CD1c-positive myeloid dendritic cell (primary cell): ENCODE results near the gene RBKS.

ENCODE experiments used
- DNase-seq: peaks from one replicate; pipeline ENCODE4 v3.0.0-alpha.2; 2016; ENCODE audit errors: extremely low spot score

The RBKS gene

DNA sequence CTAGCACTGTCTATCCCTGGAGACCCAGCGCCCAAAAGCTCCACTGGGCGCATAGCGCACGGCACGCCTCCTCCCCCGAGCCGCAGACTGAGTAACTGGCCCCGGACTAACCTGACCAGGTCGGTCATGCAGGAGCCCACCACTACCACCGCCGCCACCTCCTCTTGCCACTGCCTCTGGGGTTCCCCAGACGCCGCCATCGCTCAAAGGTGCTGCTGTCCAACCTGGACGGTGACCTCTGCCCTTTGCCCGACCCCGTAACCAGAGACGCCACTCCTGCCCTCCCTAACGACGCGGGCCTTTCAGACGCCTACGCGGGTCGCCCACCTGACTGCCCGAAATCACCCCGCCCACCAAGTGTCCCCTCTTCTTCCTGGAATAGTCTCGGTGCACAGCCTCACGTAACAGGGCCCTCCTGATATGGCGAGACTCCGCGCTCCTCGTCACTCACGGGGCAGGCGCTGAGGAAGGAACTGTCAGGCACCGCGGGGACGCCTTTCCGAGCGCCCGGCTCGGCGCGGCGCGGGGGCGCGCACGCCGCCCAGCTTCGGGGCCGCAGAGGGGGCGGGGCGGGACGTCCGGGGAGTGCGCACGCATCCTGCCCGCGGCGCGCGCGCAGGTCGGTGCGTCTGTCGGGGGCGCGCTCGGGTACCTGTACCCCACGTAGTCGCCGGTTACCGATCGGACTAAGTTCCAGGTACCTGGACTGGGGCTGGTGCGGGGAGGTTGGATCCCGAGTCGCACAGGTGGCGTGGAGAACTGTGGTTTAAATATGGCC is at the start of gene RBKS, which contains the start of gene BABAM2:
RBKS (minus strand) TSS at position 242 of the 778 bp plus-strand sequence; CDS start at position 200, 42 bp downstream.
BABAM2 (plus strand) TSS at position 584 of the 778 bp plus-strand sequence. CDS start 3,828 bp downstream, outside the sequence.
- peak; percentile 94 for DNase-seq

DNA sequence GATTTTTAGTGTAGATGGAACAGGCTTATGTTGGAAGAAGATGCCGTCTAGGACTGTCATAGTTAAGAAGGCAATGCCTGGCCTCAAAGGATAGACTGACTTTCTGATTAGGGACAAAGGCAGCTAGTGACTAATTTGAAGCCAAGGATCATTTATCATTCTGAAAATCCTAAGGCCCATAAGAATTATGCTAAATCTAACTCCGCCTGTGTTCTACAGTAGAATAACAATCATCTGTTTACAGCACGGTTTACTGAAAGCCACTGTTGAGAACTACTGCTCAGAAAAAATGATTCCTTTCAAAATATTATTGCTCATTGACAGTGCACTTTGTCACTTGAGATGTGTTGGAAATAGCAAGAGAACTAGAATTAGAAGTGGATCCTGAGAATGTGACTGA is 44.8 kb upstream of the RBKS start:
- no peak for DNase-seq

DNA sequence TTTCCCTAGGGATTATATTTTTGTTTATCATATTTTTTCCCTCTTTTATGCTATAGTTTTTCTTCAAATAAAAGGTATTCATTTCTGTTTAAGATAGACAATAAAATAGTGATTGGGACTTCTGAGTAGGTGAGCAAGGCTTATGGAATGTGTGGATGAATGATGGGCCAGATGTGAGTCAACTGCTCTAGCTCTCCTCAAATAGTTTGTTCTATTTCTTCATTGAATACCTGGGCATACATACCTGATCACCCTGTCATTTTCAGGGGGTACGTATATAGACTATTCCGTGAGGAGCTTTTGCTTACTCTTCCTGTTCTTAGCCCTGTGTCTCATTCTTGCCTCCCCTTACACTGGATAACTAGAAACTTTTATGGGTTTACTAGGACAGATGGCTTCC is 42.2 kb upstream of the RBKS start:
- no peak for DNase-seq

DNA sequence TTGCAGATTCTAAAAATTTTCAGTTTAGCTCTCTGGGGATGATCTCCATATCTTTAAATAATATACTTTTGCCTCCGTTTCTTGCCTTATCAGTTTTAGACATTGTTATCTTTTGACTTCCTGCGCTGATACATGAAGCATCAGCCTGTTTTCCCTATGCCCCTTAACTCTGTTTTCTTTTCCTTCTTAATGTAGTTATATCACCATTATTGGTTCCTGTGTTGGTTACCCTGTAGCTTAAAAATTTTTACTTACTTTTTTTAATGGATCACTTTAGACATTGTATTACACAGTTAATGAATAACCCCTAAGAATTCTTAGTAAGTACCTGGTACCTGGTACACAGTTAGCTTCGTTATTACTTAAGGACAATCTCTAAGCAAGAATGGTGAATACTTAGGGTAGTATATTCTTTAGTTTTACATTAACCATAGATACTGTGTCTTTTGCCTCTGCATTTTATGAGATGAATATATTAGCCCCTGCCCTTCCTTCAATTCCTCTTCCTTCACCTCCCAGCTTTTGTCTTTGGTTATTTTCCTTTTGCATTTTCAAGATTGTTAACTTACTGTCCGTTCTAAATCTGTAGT is 41.3 kb upstream of the RBKS start:
- DNase-seq, result no peak

DNA sequence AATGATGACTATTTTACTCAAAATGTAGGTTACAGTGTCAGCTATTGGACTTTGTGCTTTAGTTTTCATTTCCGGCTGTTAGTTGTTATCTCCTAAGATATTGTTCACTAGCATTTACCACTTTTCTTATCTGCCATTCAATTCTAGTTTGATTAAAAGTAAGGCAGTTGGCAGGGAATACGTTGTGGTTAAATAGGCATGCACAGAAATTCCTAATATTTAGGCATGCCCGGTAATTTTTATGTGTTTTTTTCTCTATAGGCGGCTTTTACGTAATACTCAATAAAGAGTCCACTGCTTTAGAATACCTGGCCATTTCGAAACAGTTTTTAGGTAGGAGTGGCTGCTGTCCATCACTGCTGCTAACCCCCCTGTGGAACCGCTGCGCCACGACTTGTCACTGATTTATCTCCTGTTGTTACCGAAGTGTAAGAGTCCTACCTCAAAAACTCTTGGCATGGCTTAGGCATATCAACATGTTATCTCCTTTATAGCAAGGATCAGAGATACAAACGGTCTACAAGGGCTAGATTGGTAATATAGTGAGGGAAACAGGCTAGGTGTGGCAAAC is 39.8 kb upstream of the RBKS start:
- DNase-seq, result no peak

DNA sequence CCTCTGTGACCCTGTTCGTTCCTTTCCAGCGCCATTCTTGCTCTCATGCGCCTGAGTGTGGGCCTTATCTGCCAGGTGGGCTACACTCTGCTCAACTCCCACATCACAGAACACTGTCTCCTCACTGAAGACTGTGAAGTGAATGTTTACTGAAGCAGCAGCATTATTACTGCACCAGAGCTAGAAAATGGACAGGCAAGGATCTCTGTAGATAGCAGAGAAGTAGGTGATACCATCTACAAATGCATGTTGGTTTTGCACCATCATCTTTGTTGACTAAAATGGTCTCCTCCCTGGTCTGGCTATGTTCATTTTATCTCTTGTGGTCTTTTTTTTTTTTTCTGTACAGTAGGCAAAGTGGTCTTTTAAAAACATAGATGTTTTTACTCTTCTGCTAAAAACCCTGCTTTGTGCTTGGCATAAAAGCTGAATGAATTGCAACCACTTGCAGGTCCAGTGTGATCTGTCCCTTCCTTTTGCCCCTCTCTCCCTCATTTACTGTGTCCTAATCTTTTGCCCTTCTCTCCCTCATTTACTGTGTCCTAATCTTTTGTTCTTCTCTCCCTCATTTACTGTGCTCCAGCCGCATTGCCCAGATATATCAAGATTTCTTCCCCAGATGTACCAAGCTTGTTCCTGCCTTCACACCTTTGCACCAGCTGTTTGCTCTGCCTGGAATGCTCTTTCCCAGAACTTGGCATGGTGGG is 35.7 kb upstream of the RBKS start:
- no peak for DNase-seq

DNA sequence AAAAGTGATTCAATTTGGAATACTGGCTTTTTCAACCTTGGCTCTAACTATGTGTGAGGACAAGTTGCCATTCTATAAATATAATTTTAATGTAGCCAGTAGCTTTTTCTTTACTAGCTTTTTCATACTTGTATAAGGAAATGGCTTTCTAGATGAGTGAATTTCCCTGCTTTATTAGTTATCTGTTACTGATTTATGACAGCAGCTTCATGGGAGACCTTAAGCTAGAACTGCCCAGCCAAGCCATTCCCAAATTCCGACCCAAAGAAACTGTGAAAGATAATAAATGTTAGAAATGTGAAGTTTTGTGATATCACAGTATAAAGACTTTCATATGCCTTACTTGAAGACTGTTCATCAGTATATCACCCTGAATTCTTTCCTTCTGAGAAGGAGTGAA is 32.7 kb upstream of the RBKS start:
- no peak for DNase-seq

DNA sequence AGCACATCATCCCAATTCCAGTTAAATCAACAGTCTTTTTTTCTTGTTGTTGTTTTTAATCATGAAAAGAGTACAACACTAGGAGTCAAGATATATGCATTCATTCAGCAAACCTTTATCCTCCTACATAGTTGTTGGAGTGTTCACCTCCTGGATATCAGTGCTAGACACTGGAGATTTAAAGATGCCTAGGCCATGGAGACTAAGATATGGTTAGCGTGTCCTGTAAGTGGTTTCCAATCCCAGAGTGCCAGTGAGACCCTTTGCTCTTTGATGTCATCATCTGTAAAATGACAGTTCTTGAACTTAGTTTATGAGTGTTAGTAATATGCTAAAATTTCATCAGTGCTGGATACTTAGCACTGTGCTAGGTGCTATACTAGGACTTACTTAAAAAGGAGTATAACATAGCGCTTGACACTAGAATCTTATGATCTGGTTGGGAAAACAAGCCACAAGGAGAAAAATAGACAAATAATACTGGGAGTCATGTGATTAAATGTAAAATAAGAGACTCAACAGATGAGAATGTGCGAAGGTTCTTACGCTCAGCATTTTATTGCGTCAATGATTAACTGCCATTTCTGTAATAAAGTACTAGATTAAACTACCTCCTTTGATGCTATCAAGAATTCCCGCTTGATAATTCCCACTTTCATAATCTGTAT is 31.8 kb upstream of the RBKS start:
- DNase-seq, result no peak

DNA sequence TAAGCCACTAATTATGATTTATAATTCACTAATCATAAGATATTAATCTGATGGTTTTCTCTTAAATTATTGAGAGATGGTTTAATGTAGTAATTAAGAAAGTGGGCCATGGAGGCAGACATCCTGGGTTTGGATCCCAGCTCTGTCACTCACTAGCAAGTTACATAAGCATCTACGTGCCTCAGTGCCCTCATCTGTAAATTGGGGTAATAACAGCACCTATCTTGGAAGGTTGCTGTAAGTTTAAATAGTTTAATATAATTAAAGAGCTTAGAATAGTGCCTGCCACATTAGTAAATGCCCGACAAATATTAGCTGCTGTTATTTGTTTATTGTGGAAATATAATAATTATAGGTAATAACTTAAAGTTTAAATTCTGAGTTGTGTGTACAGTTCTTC is 31.2 kb upstream of the RBKS start:
- no peak for DNase-seq

DNA sequence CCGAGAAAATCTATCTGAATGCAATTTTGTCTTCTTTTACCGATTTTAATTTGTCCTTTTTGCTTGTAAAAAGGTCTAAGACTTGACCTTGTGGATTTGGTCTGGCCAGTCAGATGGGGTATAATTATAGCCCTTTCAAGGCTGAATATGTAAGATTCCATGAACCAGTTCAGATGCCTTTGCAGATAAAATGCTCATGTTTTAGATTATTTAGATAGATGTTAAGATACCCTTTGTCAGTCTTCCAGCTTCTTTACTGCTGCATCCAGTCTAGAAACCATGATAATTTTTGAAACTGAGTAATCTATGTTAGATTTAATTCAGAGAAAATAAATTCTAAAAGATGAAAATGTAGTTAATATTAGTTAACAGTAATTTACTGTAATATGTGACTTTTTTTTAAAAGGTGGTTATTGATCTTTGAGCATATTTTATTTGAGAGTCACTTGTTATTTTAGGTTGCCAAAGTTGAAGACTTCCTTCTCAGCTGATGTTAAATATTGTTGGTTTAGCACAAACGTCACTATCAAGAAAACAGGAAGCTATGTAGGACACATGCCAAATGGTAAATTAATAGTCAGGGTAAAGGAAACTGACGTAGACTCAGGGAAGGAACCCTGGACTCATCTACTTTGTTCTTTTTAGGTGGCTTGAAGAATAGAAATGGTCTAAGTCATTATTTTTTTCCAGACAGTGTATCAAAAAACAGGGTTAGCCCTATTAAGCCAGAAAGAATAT is 30.1 kb upstream of the RBKS start:
- DNase-seq, result peak; percentile 69

DNA sequence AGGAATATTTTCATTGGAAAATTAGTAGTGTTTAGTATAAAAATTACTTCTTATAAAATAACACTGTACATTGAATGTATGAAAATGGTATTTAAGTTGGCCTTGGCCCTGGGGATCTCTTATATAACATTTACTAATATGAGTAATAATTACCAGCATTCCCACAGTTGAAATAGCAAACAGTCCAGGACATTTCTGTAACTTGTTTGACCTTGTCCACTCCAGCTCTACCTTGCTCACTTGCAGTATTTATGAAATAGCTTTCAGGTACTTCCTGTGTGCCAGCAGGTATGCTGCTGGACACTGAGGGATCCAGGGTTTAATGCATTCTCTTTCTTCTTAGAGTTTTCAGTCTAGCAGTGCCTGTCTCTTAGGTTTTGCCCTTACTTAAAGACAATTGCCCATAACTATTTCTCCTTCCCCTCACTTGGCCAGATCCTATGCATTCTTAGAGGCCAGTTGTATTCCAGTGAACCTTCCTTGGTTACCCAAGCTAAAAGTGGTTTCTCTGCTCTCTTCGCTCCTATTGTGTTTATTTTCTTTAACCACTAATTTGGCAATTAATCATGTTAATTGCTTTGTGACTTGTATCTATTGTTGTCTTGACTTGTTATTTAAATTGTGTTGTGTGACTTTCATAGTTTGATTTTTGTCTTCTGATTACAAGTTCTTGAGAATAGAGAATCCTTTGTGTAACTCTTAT is 26.3 kb upstream of the RBKS start:
- DNase-seq, result no peak

DNA sequence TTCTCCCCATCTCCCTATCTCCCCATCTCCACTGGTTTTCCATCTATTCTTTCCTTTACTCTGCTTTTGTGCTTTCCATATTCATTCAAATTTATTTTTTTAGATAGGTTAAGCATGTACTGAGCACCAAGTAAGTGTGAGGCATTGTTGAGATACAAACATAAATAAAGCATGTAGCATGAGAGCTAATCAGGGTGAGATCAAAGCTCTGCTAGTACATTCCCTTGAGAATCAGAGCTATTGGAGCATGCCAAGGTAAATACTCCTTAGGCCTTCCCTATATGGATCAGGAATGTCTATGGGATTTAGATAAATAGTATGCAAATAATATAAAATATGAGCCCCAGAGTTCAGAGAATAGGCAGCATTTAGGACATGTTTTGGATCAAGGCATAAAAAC is 25.7 kb upstream of the RBKS start:
- DNase-seq, result no peak

DNA sequence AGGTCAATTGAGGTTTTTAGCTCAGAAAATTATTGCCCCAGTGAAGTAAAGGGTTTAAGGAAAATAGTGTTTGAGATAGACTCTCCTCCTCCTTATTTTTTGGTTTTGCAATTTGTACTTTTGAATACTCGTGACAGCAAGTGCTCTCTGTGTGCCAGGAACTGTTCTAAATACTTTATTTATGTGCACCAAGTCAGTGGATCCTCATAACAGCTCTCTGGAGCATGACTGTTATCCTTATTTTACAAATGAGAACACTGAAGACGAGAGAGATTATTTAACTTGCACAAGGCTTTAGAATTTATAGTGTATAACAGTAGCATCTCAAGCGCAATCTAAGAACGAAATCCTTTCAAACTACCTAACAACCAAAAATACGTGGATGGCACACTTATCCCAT is 25.0 kb upstream of the RBKS start:
- no peak for DNase-seq

DNA sequence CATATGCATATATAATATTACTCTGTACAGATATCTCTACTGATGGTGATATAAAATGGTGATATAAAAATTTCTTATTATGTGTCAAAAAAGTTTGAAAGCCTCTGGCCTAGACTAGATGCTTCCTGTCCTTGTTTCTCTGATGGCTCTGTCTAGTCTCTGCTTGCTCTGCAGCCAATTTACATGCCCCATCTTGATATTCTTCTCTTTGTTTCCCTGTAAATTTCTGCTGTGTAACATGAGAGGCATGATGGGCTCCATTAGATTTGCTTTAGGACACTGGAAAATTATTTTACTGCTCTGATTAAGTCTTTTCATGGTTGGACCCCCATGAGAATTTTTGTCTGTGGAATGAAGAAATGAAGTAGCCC is 24.6 kb upstream of the RBKS start:
- DNase-seq, result no peak

DNA sequence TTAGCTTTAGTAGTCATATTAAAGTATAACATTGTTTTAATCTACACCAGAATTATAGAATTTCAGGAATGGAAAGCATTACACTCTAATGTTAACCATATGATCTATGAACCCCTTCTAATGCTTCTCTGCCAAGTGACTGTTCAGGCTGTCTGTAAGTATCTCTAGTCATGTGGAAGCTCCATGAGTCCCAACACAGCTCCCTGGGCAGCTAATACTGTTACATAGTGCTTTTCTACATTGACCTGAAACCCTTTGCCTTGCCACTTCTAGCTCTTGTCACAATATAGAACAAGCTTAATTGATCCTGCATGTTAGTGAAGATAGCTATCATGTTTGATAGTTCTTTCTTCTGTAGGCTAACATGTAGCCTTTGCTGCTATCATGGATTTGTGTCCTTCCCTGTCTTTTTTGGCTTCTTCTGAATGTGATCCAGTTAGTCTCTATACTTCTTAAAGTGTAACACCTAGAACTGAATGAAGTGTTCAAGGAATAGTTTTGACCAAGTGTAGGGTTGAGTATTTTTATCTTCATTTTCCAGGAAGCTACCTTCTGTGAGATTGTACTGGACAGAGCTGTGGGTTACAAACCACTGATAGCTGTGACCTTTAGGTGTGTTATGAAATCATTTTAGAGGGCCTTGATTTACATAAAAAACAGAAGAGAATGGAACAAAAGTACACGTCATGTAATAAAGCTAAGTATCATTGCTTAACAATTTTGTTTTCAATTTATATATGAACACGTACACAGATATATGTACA is 24.0 kb upstream of the RBKS start:
- no peak for DNase-seq

DNA sequence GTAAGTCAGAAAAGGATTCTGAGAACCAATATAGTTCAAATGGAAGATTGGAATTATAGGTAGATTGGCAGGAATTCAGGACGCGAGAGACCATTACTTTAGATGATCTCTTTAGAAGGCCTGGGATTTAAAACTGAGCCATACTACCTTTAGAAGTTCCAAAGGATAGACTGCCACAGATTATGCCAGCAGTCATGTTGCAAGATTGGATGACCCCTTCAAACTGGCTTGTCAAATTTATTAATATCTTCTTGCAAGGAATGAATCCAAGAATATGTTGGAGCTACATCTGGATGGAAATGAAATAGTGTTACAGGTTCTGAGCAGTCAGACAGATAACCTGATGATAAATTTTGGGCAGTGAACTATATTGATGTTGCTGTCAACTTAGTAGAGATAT is 22.3 kb upstream of the RBKS start:
- DNase-seq, result no peak

DNA sequence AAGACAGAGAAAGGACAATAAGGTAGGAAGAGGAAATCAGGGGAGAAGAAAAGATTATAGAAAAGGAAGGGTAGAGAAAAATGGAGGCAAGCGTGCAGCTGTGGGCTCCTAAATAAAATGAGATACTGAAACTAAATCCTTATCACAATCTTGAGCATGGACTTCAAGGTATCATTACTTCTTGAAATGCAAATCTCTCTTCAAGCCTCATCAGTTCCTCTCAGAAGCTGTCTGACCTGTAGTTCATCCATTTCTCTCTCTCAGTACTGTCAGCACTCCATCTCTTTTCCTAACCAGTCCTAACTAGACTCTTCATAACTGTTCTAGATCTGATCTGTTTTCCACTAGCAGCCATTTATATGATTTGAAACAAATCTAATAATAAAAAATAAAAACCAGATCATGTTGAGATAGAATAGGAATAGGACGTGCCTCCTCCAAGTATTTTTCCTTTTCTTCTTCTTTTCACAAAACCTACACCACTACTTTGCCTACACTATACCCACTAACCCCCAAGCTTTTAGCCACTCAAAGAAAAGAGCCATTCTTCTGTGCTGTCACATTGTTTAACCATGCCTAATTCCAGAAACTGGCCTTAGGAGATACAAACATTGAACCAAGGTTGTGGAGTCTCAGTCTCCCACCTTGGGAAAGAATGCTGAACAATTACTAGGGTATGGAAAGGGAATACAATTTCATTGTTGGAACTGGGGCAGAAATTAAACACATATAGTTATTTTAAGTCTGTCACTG is 21.4 kb upstream of the RBKS start:
- no peak for DNase-seq

DNA sequence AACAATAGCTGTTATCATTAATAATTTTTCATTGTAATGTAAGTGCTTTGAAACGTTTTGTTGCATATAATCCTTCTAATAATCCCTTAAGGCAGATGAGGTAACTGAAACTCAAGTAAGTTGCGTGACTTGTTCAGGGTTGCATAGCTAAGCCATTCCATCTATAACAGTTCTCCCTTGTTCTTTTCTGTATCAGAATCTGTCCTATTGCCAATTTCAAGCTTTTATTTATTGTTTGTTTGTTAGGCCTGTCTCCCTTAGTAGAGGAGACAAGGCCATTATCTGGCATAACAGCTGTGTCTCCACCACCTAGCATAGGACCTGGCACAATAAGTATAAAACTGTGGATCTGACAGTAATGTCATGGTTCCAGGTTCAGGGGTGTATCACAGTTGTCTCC is 19.7 kb upstream of the RBKS start:
- DNase-seq, result no peak

DNA sequence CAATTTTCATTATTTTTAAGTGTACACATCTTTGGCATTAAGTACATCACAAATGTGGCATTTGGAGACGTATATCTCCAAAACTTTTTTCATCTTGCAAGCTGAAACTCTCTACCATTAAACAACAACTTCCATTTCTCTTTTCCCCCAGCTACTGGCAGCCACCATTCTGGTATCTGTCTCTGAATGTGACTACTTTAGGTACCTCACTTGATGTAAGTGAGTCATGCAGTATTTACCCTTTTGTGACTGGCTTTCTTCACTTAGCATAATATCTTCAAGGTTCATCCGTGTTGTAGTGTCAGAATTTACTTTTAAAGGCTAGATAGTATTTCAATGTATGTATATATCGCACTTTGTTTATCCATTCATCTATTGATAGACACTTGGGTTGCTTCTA is 17.4 kb upstream of the RBKS start:
- DNase-seq, result no peak
